HCT116 (cell line): Measurements from ENCODE around the gene MLKL. TPM values are rescaled to one million over a fixed set of nuclear protein-coding genes. Genes with fewer than 3 reads are reported as not detected.

Experiments
- ATAC-seq: fragments of 200-7000 bp; cut with Tn5 transposase; 2 replicates; pipeline ENCODE4 v1.9.1; 2020; ENCODE audit warnings: mild to moderate bottlenecking, moderate library complexity
- BruUV-seq: library from RNA; stranded (reverse); fragments of 400-500 nt; replicated peaks from 2 replicates; lab custom pipeline; 2021; lab: Mats Ljungman, UMichigan
- CTCF ChIA-PET: fragments of 300-600 bp; sonication (Branson Sonifier 250); formaldehyde crosslinking; loops from one replicate; lab custom pipeline; 2021; ENCODE audit warnings: antibody characterized with exemption; lab: Charles Lee
- POLR2A ChIA-PET: fragments of 300-600, 350-600 bp; sonication (Branson Sonifier 250); formaldehyde crosslinking; loops from one replicate; lab custom pipeline; 2021; ENCODE audit warnings: antibody characterized with exemption; lab: Charles Lee
- RAD21 ChIA-PET, 2 experiments: fragments of 300-600 bp; sonication (Branson Sonifier 250); formaldehyde crosslinking; loops; one replicate each; lab custom pipeline; 2023; ENCODE audit warnings: low total read pairs in 2 of 2; ENCODE audit not compliant: uncharacterized antibody in 2 of 2, unreplicated experiment in 2 of 2, low non-redundant PET in 1 of 2; lab: Charles Lee
- DNase-seq: peaks from one replicate; pipeline ENCODE4 v3.0.0-alpha.2; 2010; ENCODE audit warnings: low read depth, low spot score
- H2AFZ ChIP-seq: fragments of 200-600 bp; shearing (Covaris generic), sonication (generic); 2 replicates; pipeline ENCODE4 v1.6.1; 2017; ENCODE audit warnings: low read depth, mixed run types, mixed read lengths, antibody characterized with exemption, low read length; ENCODE audit not compliant: poor library complexity, severe bottlenecking
- H3K27ac ChIP-seq: 2 replicates; pipeline ENCODE4 v1.5.1; 2012; ENCODE audit warnings: low read depth, low read length
- H3K27me3 ChIP-seq: fragments of 200-600 bp; sonication (generic); 2 replicates; pipeline ENCODE4 v1.6.1; 2016; ENCODE audit warnings: mixed run types, low read length, mixed read lengths; ENCODE audit not compliant: insufficient read depth
- H3K36me3 ChIP-seq, 2 experiments: fragments of 200-500 bp in 1 of 2; fragments of 200-600 bp in 1 of 2; sonication (Bioruptor generic) in 1 of 2; sonication (generic) in 1 of 2; 2 replicates each; pipeline versions ENCODE4 v1.5.1 to v1.6.1; 2014 to 2016; ENCODE audit warnings: low read length in 2 of 2, inconsistent platforms in 1 of 2, mixed read lengths in 1 of 2, mixed run types in 1 of 2; ENCODE audit not compliant: insufficient read depth in 2 of 2, control insufficient read depth in 1 of 2
- H3K4me1 ChIP-seq, 2 experiments: fragments of 200-600 bp in 1 of 2; sonication (generic) in 1 of 2; 2 replicates each; pipeline versions ENCODE4 v1.5.1 to v1.6.1; 2012 to 2017; ENCODE audit warnings: low read length in 2 of 2, inconsistent platforms in 1 of 2, mild to moderate bottlenecking in 1 of 2, mixed read lengths in 1 of 2, mixed run types in 1 of 2, moderate library complexity in 1 of 2; ENCODE audit not compliant: insufficient read depth in 2 of 2, control insufficient read depth in 1 of 2
- H3K4me2 ChIP-seq: fragments of 200-600 bp; sonication (generic); 2 replicates; pipeline ENCODE4 v1.6.1; 2017; ENCODE audit warnings: mixed run types, low read length, mixed read lengths
- H3K4me3 ChIP-seq, 2 experiments: fragments of 200-600 bp in 1 of 2; sonication (generic) in 1 of 2; replicated peaks in 1 of 2; 2 replicates each; pipeline ENCODE4 v1.5.1; 2011 to 2016; ENCODE audit warnings: low read length in 2 of 2, control low read depth in 1 of 2, low read depth in 1 of 2, mild to moderate bottlenecking in 1 of 2, mixed read lengths in 1 of 2, mixed run types in 1 of 2
- H3K79me2 ChIP-seq: fragments of 200-600 bp; sonication (generic); 2 replicates; pipeline ENCODE4 v1.6.1; 2017; ENCODE audit warnings: mild to moderate bottlenecking, mixed run types, low read length, moderate library complexity, mixed read lengths; ENCODE audit not compliant: insufficient read depth
- H3K9ac ChIP-seq: fragments of 200-600 bp; sonication (generic); 2 replicates; pipeline ENCODE4 v1.6.1; 2016; ENCODE audit warnings: low read length, mixed read lengths
- H3K9me2 ChIP-seq: fragments of 200-600 bp; sonication (generic), shearing (Covaris generic); 2 replicates; pipeline ENCODE4 v1.6.1; 2017; ENCODE audit warnings: mixed run types, mild to moderate bottlenecking, moderate library complexity; ENCODE audit not compliant: insufficient read depth
- H3K9me3 ChIP-seq, 2 experiments: fragments of 200-500 bp in 1 of 2; fragments of 200-600 bp in 1 of 2; sonication (Bioruptor generic) in 1 of 2; sonication (generic) in 1 of 2; 2 replicates each; pipeline ENCODE4 v1.6.1; 2014 to 2017; ENCODE audit warnings: low read length in 2 of 2, mixed read lengths in 2 of 2, inconsistent platforms in 1 of 2, low read depth in 1 of 2, mild to moderate bottlenecking in 1 of 2, mixed run types in 1 of 2, moderate library complexity in 1 of 2; ENCODE audit not compliant: control insufficient read depth in 1 of 2, insufficient read depth in 1 of 2
- H4K20me1 ChIP-seq: fragments of 200-600 bp; sonication (generic), shearing (Covaris generic); 2 replicates; pipeline ENCODE4 v1.6.1; 2017; ENCODE audit warnings: mixed run types, mild to moderate bottlenecking, moderate library complexity; ENCODE audit not compliant: insufficient read depth
- FOSL1 ChIP-seq: IDR thresholded peaks from 2 replicates; pipeline ENCODE4 v1.6.1; 2012; ENCODE audit warnings: low read depth
- POLR2AphosphoS5 ChIP-seq: IDR thresholded peaks from 2 replicates; pipeline ENCODE4 v1.6.1; 2011; ENCODE audit warnings: mild to moderate bottlenecking, low read depth, low read length, moderate library complexity
- RAD21 ChIP-seq: IDR thresholded peaks from 2 replicates; pipeline ENCODE4 v1.6.1; 2012; ENCODE audit warnings: low read depth, mild to moderate bottlenecking
- REST ChIP-seq: IDR thresholded peaks from 2 replicates; pipeline ENCODE4 v1.6.1; 2012; ENCODE audit warnings: low read depth
- SP1 ChIP-seq: IDR thresholded peaks from 2 replicates; pipeline ENCODE4 v1.6.1; 2012; ENCODE audit warnings: low read depth
- TCF7L2 ChIP-seq: IDR thresholded peaks from 2 replicates; pipeline ENCODE4 v1.7.0; 2011; ENCODE audit warnings: borderline replicate concordance, inconsistent platforms; ENCODE audit not compliant: insufficient read depth, insufficient read length; ENCODE audit errors: extremely low read depth
- YY1 ChIP-seq: IDR thresholded peaks from 2 replicates; pipeline ENCODE4 v1.6.1; 2011; ENCODE audit warnings: low read length, low read depth, moderate library complexity, mild to moderate bottlenecking; ENCODE audit not compliant: insufficient replicate concordance; ENCODE audit errors: extremely low read depth
- intact Hi-C: fragments of 100-400 bp; cut with micrococcal nuclease; formaldehyde crosslinking; loops from 2 replicates; pipeline ENCODE4 v1.10.0; 2022
- total RNA-seq: library from RNA; stranded (reverse); gene quantifications from one replicate; pipeline ENCODE4 v1.2.1, GENCODE V29; 2021; ENCODE audit not compliant: unreplicated experiment

MLKL gene
- total RNA-seq, 1 experiment from 2014 or later, result 8.3 TPM

- no peak overlapping the region for H3K4me3 ChIP-seq
- H3K27ac ChIP-seq, result no peak overlapping the region
- no peak for TF ChIP-seq FOSL1
- no peak for TF ChIP-seq TCF7L2
- no peak for TF ChIP-seq POLR2AphosphoS5
- TF ChIP-seq RAD21, result no peak
- no peak for TF ChIP-seq SP1
- no peak for TF ChIP-seq REST
- TF ChIP-seq YY1, result no peak
- ATAC-seq, result 0 out of 2 replicates have a peak, but pooled peaks have one; percentile 12
- no peak overlapping the region for H2AFZ ChIP-seq
- peaks cover 10% of the 10 kb centered on the region; the same call in 1 of the 2 replicates for H4K20me1 ChIP-seq
- no peak for DNase-seq
- intact Hi-C loops, result loop anchor here (2.0 kb wide), 1 partner anchor 315 kb away; no protein-coding TSS in a partner anchor
- H3K79me2 ChIP-seq, result peaks cover 42% of the 10 kb centered on the region
- no peaks in the 10 kb centered on the region for H3K27me3 ChIP-seq
- H3K36me3 ChIP-seq, result peaks cover 45 to 58% of the 10 kb centered on the region in 2 experiments
- ChIA-PET POLR2A (no interaction called here), CTCF (no interaction called here), RAD21 (no interaction called here)
- no TSS peak for BruUV-seq
- H3K4me2 ChIP-seq, result no peak overlapping the region
- H3K9me2 ChIP-seq, result no peaks in the 10 kb centered on the region
- no peaks in the 10 kb centered on the region for H3K9me3 ChIP-seq
- no peaks in the 10 kb centered on the region for H3K4me1 ChIP-seq
- no peak overlapping the region for H3K9ac ChIP-seq
Observed at GRCh38 chr16:74623839-74624235, 76.8 kb downstream of the MLKL start.
